Endothelial cell of umbilical vein (primary cell): ENCODE data around the gene CCND1. TPM values are rescaled to one million over a fixed set of nuclear protein-coding genes. Genes with fewer than 3 reads are reported as not detected.

ENCODE experiments used
- BruUV-seq: library from RNA; stranded (reverse); fragments of 400-500 nt; replicated peaks from 2 replicates; lab custom pipeline; 2021; lab: Mats Ljungman, UMichigan
- CTCF ChIA-PET: fragments of 300-600, 350-600 bp; sonication (Branson Sonifier 250); formaldehyde crosslinking; loops from one replicate; lab custom pipeline; 2021; ENCODE audit warnings: antibody characterized with exemption, inconsistent platforms; lab: Charles Lee
- POLR2A ChIA-PET: fragments of 300-600, 350-600 bp; sonication (Branson Sonifier 250); formaldehyde crosslinking; loops from one replicate; lab custom pipeline; 2021; ENCODE audit warnings: antibody characterized with exemption, inconsistent platforms; lab: Charles Lee
- DNase-seq: peaks from one replicate; pipeline ENCODE4 v3.0.0-alpha.2; 2011; ENCODE audit warnings: low read depth, low spot score
- FAIRE-seq: peaks from 2 replicates; lab custom pipeline; 2011; peaks lifted over from hg19 to GRCh38; lab: Jason Lieb, UNC
- H2AFZ ChIP-seq: 2 replicates; pipeline ENCODE4 v1.6.0; 2012; ENCODE audit warnings: low read depth, low read length, control low read depth, inconsistent platforms
- H3K27ac ChIP-seq: 2 replicates; pipeline ENCODE4 v1.5.1; 2011; ENCODE audit warnings: low read depth, mild to moderate bottlenecking, control low read depth, low read length, moderate library complexity; ENCODE audit not compliant: insufficient read depth
- H3K27me3 ChIP-seq, 2 experiments: 2 replicates each; pipeline versions ENCODE4 v1.6.0 to v1.6.1; 2011; ENCODE audit warnings: low read length in 2 of 2, mixed read lengths in 1 of 2; ENCODE audit not compliant: control insufficient read depth in 2 of 2, insufficient read depth in 2 of 2
- H3K36me3 ChIP-seq, 2 experiments: 2 replicates in 1 of 2; 3 replicates in 1 of 2; pipeline ENCODE4 v1.5.1; 2011; ENCODE audit warnings: low read length in 2 of 2, mild to moderate bottlenecking in 1 of 2, moderate library complexity in 1 of 2; ENCODE audit not compliant: control insufficient read depth in 2 of 2, insufficient read depth in 2 of 2; ENCODE audit errors: extremely low read depth in 1 of 2
- H3K4me1 ChIP-seq: 3 replicates; pipeline ENCODE4 v1.5.1; 2011; ENCODE audit warnings: mild to moderate bottlenecking, low read length; ENCODE audit not compliant: control insufficient read depth, insufficient read depth; ENCODE audit errors: extremely low read depth
- H3K4me2 ChIP-seq: 2 replicates; pipeline ENCODE4 v1.6.1; 2011; ENCODE audit warnings: low read length, control low read depth, mixed read lengths; ENCODE audit not compliant: insufficient read depth
- H3K4me3 ChIP-seq, 3 experiments: fragments of 200-600 bp in 1 of 3; sonication (generic), shearing (Covaris generic) in 1 of 3; replicated peaks in 1 of 3; 2 replicates each; pipeline ENCODE4 v1.5.1; 2011 to 2016; ENCODE audit warnings: control low read depth in 3 of 3, low read length in 3 of 3, mild to moderate bottlenecking in 2 of 3, inconsistent platforms in 1 of 3, low read depth in 1 of 3, moderate library complexity in 1 of 3; ENCODE audit not compliant: insufficient read depth in 1 of 3
- H3K79me2 ChIP-seq: 2 replicates; pipeline ENCODE4 v1.6.0; 2012; ENCODE audit warnings: low read length, inconsistent platforms; ENCODE audit not compliant: control insufficient read depth, insufficient read depth
- H3K9ac ChIP-seq: replicated peaks from 2 replicates; pipeline ENCODE3; 2011; ENCODE audit warnings: low read length, control low read depth; ENCODE audit not compliant: insufficient read depth; ENCODE audit errors: extremely low read depth
- H3K9me1 ChIP-seq: replicated peaks from 3 replicates; pipeline ENCODE4 v1.6.0; 2011; ENCODE audit warnings: mild to moderate bottlenecking, low read length; ENCODE audit not compliant: control insufficient read depth, insufficient read depth; ENCODE audit errors: extremely low read depth
- H3K9me3 ChIP-seq: replicated peaks from 2 replicates; pipeline ENCODE4 v1.5.1; 2012; ENCODE audit warnings: low read length, inconsistent platforms; ENCODE audit not compliant: control insufficient read depth, insufficient read depth
- H4K20me1 ChIP-seq: replicated peaks from 2 replicates; pipeline ENCODE3; 2011; ENCODE audit warnings: mild to moderate bottlenecking, low read length; ENCODE audit not compliant: control insufficient read depth, insufficient read depth; ENCODE audit errors: extremely low read depth
- EZH2 ChIP-seq: IDR thresholded peaks from 2 replicates; pipeline ENCODE4 v1.6.1; 2012; ENCODE audit warnings: borderline replicate concordance, low read depth, mild to moderate bottlenecking, moderate library complexity, low read length, inconsistent platforms; ENCODE audit not compliant: severe bottlenecking
- FOS ChIP-seq: IDR thresholded peaks from 2 replicates; pipeline ENCODE4 v1.6.1; 2011; ENCODE audit warnings: mild to moderate bottlenecking, low read length, moderate library complexity, borderline replicate concordance; ENCODE audit not compliant: insufficient read depth
- GATA2 ChIP-seq: IDR thresholded peaks from 2 replicates; pipeline ENCODE4 v1.7.0; 2011; ENCODE audit warnings: low read depth, mild to moderate bottlenecking, moderate library complexity, mixed read lengths, low read length; ENCODE audit not compliant: insufficient read length, insufficient read depth
- JUN ChIP-seq: IDR thresholded peaks from 2 replicates; pipeline ENCODE4 v1.6.1; 2011; ENCODE audit warnings: borderline replicate concordance, low read depth; ENCODE audit not compliant: insufficient read length, insufficient read depth
- MYC ChIP-seq: IDR thresholded peaks from one replicate; pipeline ENCODE4 v1.6.1; 2011; ENCODE audit warnings: mild to moderate bottlenecking, low read depth, low read length
- POLR2A ChIP-seq: IDR thresholded peaks from 2 replicates; pipeline ENCODE4 v1.6.1; 2012; ENCODE audit warnings: low read depth, mild to moderate bottlenecking, control low read depth, low read length
- POLR2AphosphoS5 ChIP-seq: IDR thresholded peaks from 2 replicates; pipeline ENCODE4 v1.6.1; 2012; ENCODE audit warnings: low read depth, mild to moderate bottlenecking, control low read depth, low read length, moderate library complexity; ENCODE audit not compliant: insufficient read depth
- dilution Hi-C: fragments of 300-500 bp; cut with MboI; formaldehyde crosslinking; loops from one replicate; pipeline ENCODE4 v1.15.0; 2019; ENCODE audit warnings: low sequenced_read_pairs; ENCODE audit not compliant: extremely low pct_ligation_motif_present
- intact Hi-C: fragments of 100-400 bp; cut with micrococcal nuclease; formaldehyde crosslinking; loops from one replicate; pipeline ENCODE4 v1.10.0; 2022
- polyA plus RNA-seq, 4 experiments: library from polyadenylated mRNA; depleted of rRNA in 3 of 4; stranded (reverse) in 3 of 4; unstranded in 1 of 4; fragments of >200 nt; gene quantifications; 2 replicates each; pipeline versions ENCODE4 v1.2.1 to v1.2.3, GENCODE V29; 2011 to 2012; ENCODE audit warnings: missing spikeins in 1 of 4
- total RNA-seq: library from RNA; stranded (reverse); gene quantifications from 2 replicates; pipeline ENCODE4 v1.2.3, GENCODE V29; 2021
- TF ChIP-seq, protein P1 (sequence below), 2 donors: IDR thresholded peaks; 1 replicate in 1 of 2; 2 replicates in 1 of 2; pipeline ENCODE4 v1.5.1; 2011; ENCODE audit warnings: low read length in 2 of 2, mild to moderate bottlenecking in 2 of 2, moderate library complexity in 2 of 2, control low read depth in 1 of 2, inconsistent platforms in 1 of 2, low read depth in 1 of 2; ENCODE audit not compliant: insufficient read depth in 1 of 2; ENCODE audit errors: extremely low read depth in 1 of 2
- TF ChIP-seq, protein P2 (sequence below): IDR thresholded peaks from 2 replicates; pipeline ENCODE4 v1.6.1; 2011; ENCODE audit not compliant: insufficient read depth, insufficient read length

Gene CCND1
- total and polyA plus RNA-seq, 2 donors (not counting 3 experiments of a cell fraction or from before 2014, with no cell fraction given) = 98.7 to 370 TPM

DNA sequence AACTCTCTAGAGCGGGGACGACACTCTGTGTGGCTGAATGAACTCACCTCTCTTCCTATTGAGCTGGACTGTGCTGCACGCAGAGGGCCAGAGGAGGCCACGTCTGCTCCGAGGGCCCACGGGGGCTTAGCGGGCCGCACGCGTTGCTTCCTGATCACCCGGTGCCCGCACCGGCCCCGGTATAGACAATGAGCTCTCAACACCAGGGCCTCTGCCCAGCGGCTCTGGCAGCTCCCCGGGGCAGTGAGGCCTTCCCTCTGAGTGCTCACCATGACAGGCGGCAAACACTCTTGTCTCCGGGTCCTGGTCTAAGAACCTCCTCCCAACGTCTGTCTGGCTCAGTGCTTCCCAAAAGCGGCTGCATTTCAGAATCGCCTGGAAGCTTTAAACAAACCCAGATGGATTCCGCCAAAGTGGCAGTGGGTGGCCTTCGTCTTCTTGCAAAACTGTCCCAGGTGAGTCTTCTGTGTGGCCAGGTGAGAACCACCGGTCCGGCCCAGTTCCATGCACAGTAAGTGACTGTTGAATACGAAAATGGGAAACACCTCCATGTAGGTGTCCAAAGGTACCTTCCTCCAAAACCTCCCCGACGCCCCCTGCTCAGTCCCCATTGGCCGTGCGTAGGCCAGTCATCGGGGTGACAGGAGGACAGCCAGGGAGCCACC is 47.8 kb upstream of the CCND1 start:
- ChIA-PET POLR2A (no interaction called here), CTCF (no interaction called here)
- Histone ChIP-seq H2AFZ (no peak overlapping the region), H3K79me2 (no peaks in the 10 kb centered on the region), H3K9me3 (no peaks in the 10 kb centered on the region), H3K27me3 (no peaks in the 10 kb centered on the region), H3K27ac (no peak overlapping the region), H3K9ac (no peak overlapping the region), H3K4me1 (peaks cover 4% of the 10 kb centered on the region), H3K36me3 (no peaks in the 10 kb centered on the region), H3K4me2 (no peak overlapping the region), H3K4me3 (no peak overlapping the region), H4K20me1 (no peaks in the 10 kb centered on the region), H3K9me1 (no peaks in the 10 kb centered on the region)
- dilution Hi-C loops (no loop called here), intact Hi-C loops (no loop called here)
- BruUV-seq = no TSS peak
- FAIRE-seq (no peak), DNase-seq (no peak)
- TF ChIP-seq, protein P1, sequence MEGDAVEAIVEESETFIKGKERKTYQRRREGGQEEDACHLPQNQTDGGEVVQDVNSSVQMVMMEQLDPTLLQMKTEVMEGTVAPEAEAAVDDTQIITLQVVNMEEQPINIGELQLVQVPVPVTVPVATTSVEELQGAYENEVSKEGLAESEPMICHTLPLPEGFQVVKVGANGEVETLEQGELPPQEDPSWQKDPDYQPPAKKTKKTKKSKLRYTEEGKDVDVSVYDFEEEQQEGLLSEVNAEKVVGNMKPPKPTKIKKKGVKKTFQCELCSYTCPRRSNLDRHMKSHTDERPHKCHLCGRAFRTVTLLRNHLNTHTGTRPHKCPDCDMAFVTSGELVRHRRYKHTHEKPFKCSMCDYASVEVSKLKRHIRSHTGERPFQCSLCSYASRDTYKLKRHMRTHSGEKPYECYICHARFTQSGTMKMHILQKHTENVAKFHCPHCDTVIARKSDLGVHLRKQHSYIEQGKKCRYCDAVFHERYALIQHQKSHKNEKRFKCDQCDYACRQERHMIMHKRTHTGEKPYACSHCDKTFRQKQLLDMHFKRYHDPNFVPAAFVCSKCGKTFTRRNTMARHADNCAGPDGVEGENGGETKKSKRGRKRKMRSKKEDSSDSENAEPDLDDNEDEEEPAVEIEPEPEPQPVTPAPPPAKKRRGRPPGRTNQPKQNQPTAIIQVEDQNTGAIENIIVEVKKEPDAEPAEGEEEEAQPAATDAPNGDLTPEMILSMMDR (IDR thresholded peaks at IDR 0.05; ENCODE audit: extremely low read depth in 1 of 2, insufficient read depth in 1 of 2, low read depth in 1 of 2, low read length in 2 of 2) = no peak
- TF ChIP-seq GATA2 (no peak), POLR2A (no peak), FOS (no peak), EZH2 (no peak), POLR2AphosphoS5 (no peak), MYC (no peak), JUN (no peak)
- TF ChIP-seq, protein P2, sequence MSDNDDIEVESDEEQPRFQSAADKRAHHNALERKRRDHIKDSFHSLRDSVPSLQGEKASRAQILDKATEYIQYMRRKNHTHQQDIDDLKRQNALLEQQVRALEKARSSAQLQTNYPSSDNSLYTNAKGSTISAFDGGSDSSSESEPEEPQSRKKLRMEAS = no peak
